H1 (cell line): Measurements from ENCODE around the gene EVX2. TPM values are rescaled to one million over a fixed set of nuclear protein-coding genes. Genes with fewer than 3 reads are reported as not detected.
A peak's percentile ranks its signal among the peaks of the same experiment; 100 is the strongest.

Experiments used
- CTCF ChIA-PET: fragments of 300-600 bp; sonication (Branson Sonifier 250); formaldehyde crosslinking; loops from one replicate; lab custom pipeline; 2021; ENCODE audit not compliant: partially characterized antibody; lab: Charles Lee
- POLR2A ChIA-PET: fragments of 300-600 bp; sonication (Branson Sonifier 250); formaldehyde crosslinking; loops from one replicate; lab custom pipeline; 2021; ENCODE audit warnings: inconsistent platforms; ENCODE audit not compliant: partially characterized antibody; lab: Charles Lee
- DNase-seq, 2 experiments: peaks; one replicate each; pipeline versions ENCODE4 v3.0.0 to v3.0.0-alpha.2; 2010 to 2022; ENCODE audit warnings: low spot score in 2 of 2, low read depth in 1 of 2, mixed read lengths in 1 of 2
- FAIRE-seq: peaks from 2 replicates; lab custom pipeline; 2011; peaks lifted over from hg19 to GRCh38; lab: Jason Lieb, UNC
- H2AFZ ChIP-seq: 2 replicates; pipeline ENCODE4 v1.8.1; 2012; ENCODE audit warnings: low read length, inconsistent platforms
- H2AK5ac ChIP-seq: 2 replicates; pipeline ENCODE4 v1.6.1; 2013; ENCODE audit warnings: low read depth, low read length
- H2BK120ac ChIP-seq: replicated peaks from 2 replicates; pipeline ENCODE3; 2013; ENCODE audit warnings: low read depth, low read length, inconsistent platforms
- H2BK12ac ChIP-seq: 2 replicates; pipeline ENCODE4 v1.6.1; 2013; ENCODE audit warnings: low read depth, low read length
- H2BK15ac ChIP-seq: 2 replicates; pipeline ENCODE4 v1.6.1; 2013; ENCODE audit warnings: low read length
- H2BK20ac ChIP-seq: 2 replicates; pipeline ENCODE4 v1.6.1; 2013; ENCODE audit warnings: low read length
- H2BK5ac ChIP-seq: 2 replicates; pipeline ENCODE4 v1.6.1; 2013; ENCODE audit warnings: low read depth, low read length
- H3K14ac ChIP-seq: 2 replicates; pipeline ENCODE4 v1.6.1; 2013; ENCODE audit warnings: inconsistent platforms; ENCODE audit not compliant: insufficient read length
- H3K18ac ChIP-seq: 2 replicates; pipeline ENCODE4 v1.6.1; 2013; ENCODE audit warnings: low read length; ENCODE audit errors: extremely low read depth
- H3K23ac ChIP-seq: 2 replicates; pipeline ENCODE4 v1.6.1; 2013; ENCODE audit warnings: inconsistent platforms; ENCODE audit not compliant: insufficient read length
- H3K23me2 ChIP-seq: 2 replicates; pipeline ENCODE4 v1.6.1; 2013; ENCODE audit warnings: low read depth, low read length
- H3K27ac ChIP-seq: 2 replicates; pipeline ENCODE4 v1.6.1; 2011; ENCODE audit warnings: low read depth, low read length, inconsistent platforms
- H3K27me3 ChIP-seq, 4 experiments: replicated peaks in 1 of 4; 1 replicate in 1 of 4; 2 replicates in 3 of 4; pipeline versions ENCODE4 v1.6.1 to v1.8.1; 2011 to 2013; ENCODE audit warnings: low read length in 3 of 4, mild to moderate bottlenecking in 3 of 4, inconsistent platforms in 2 of 4, mixed read lengths in 2 of 4, moderate library complexity in 1 of 4; ENCODE audit not compliant: control insufficient read depth in 3 of 4, insufficient read depth in 3 of 4; ENCODE audit errors: extremely low read depth in 1 of 4
- H3K36me3 ChIP-seq, 4 experiments: 2 replicates each; pipeline versions ENCODE4 v1.6.1 to v1.8.1; 2011 to 2013; ENCODE audit warnings: mild to moderate bottlenecking in 4 of 4, low read length in 3 of 4, moderate library complexity in 2 of 4, control low read depth in 1 of 4, inconsistent platforms in 1 of 4; ENCODE audit not compliant: insufficient read depth in 4 of 4, control insufficient read depth in 2 of 4
- H3K4ac ChIP-seq: replicated peaks from 2 replicates; pipeline ENCODE3; 2013; ENCODE audit warnings: low read length, low read depth, mixed read lengths, inconsistent platforms; ENCODE audit not compliant: insufficient read length
- H3K4me1 ChIP-seq, 4 experiments: replicated peaks in 1 of 4; 1 replicate in 1 of 4; 2 replicates in 3 of 4; pipeline versions ENCODE4 v1.6.1 to v1.8.1; 2011 to 2013; ENCODE audit warnings: low read length in 3 of 4, inconsistent platforms in 2 of 4, mixed read lengths in 1 of 4; ENCODE audit not compliant: insufficient read depth in 4 of 4, control insufficient read depth in 3 of 4
- H3K4me2 ChIP-seq, 2 experiments: 2 replicates each; pipeline versions ENCODE4 v1.6.1 to v1.8.1; 2011 to 2013; ENCODE audit warnings: low read depth in 2 of 2, low read length in 2 of 2, control low read depth in 1 of 2, inconsistent platforms in 1 of 2, mild to moderate bottlenecking in 1 of 2; ENCODE audit not compliant: insufficient read depth in 1 of 2
- H3K4me3 ChIP-seq, 4 experiments: fragments of 200-600, 300-600 bp in 1 of 4; sonication (generic), shearing (Covaris generic), sonication (Bioruptor Twin) in 1 of 4; 2 replicates each; pipeline versions ENCODE4 v1.5.1 to v1.8.1; 2011 to 2016; ENCODE audit warnings: low read length in 4 of 4, low read depth in 3 of 4, control low read depth in 2 of 4, inconsistent platforms in 2 of 4, mild to moderate bottlenecking in 2 of 4, mixed read lengths in 1 of 4, moderate library complexity in 1 of 4; ENCODE audit not compliant: insufficient read depth in 2 of 4; ENCODE audit errors: extremely low read depth in 1 of 4
- H3K56ac ChIP-seq: replicated peaks from 2 replicates; pipeline ENCODE3; 2013; ENCODE audit warnings: low read depth, mild to moderate bottlenecking, mixed read lengths, low read length, inconsistent platforms; ENCODE audit not compliant: insufficient read length
- H3K79me1 ChIP-seq: 2 replicates; pipeline ENCODE4 v1.6.1; 2013; ENCODE audit warnings: low read depth, low read length, control low read depth
- H3K79me2 ChIP-seq, 2 experiments: 2 replicates each; pipeline versions ENCODE4 v1.6.1 to v1.8.1; 2012 to 2013; ENCODE audit warnings: low read length in 2 of 2, mild to moderate bottlenecking in 2 of 2, inconsistent platforms in 1 of 2; ENCODE audit not compliant: insufficient read depth in 2 of 2, control insufficient read depth in 1 of 2
- H3K9ac ChIP-seq, 4 experiments: replicated peaks in 1 of 4; 1 replicate in 1 of 4; 2 replicates in 3 of 4; pipeline versions ENCODE4 v1.6.1 to v1.8.1; 2011 to 2013; ENCODE audit warnings: low read depth in 3 of 4, low read length in 3 of 4, control low read depth in 2 of 4, mild to moderate bottlenecking in 2 of 4, moderate library complexity in 2 of 4, inconsistent platforms in 1 of 4; ENCODE audit errors: extremely low read depth in 1 of 4
- H3K9me3 ChIP-seq, 2 experiments: 2 replicates each; pipeline versions ENCODE4 v1.6.1 to v1.8.1; 2012 to 2013; ENCODE audit warnings: mild to moderate bottlenecking in 2 of 2, moderate library complexity in 2 of 2, control low read depth in 1 of 2, inconsistent platforms in 1 of 2, low read depth in 1 of 2, low read length in 1 of 2, mixed read lengths in 1 of 2; ENCODE audit not compliant: insufficient read depth in 2 of 2
- H4K20me1 ChIP-seq, 2 experiments: replicated peaks in 1 of 2; 2 replicates each; pipeline versions ENCODE3 to v1.8.1; 2011 to 2013; ENCODE audit warnings: inconsistent platforms in 2 of 2, low read length in 2 of 2, mild to moderate bottlenecking in 1 of 2; ENCODE audit not compliant: insufficient read depth in 2 of 2, control insufficient read depth in 1 of 2
- H4K5ac ChIP-seq: 2 replicates; pipeline ENCODE4 v1.6.1; 2013; ENCODE audit warnings: low read length, low read depth, mixed read lengths, inconsistent platforms; ENCODE audit not compliant: insufficient read length
- H4K8ac ChIP-seq: 2 replicates; pipeline ENCODE4 v1.8.0; 2013; ENCODE audit warnings: mild to moderate bottlenecking, moderate library complexity, low read length, inconsistent platforms; ENCODE audit not compliant: insufficient read depth; ENCODE audit errors: extremely low read depth
- H4K91ac ChIP-seq: replicated peaks from 2 replicates; pipeline ENCODE3; 2013; ENCODE audit warnings: low read length, mixed read lengths, inconsistent platforms; ENCODE audit not compliant: insufficient read length
- CBX8 ChIP-seq: fragments of 300-800, 300-1000 bp; sonication (generic); IDR thresholded peaks from 2 replicates; pipeline ENCODE4 v1.7.1; 2016; ENCODE audit warnings: low read depth, low read length, borderline replicate concordance
- KDM1A ChIP-seq: fragments of 200-600, 300-600 bp; sonication (generic); IDR thresholded peaks from 2 replicates; pipeline ENCODE4 v1.7.1; 2016; ENCODE audit warnings: mild to moderate bottlenecking, low read length, borderline replicate concordance
- RNF2 ChIP-seq: fragments of 200-900, 300-1000 bp; sonication (generic); IDR thresholded peaks from 2 replicates; pipeline ENCODE4 v1.7.1; 2016; ENCODE audit warnings: borderline replicate concordance, low read depth, mild to moderate bottlenecking, antibody characterized with exemption, low read length; ENCODE audit not compliant: poor library complexity, severe bottlenecking; ENCODE audit errors: missing control alignments
- WGBS, 2 experiments: shearing (Covaris generic) in 1 of 2; methylation state at CpG; one replicate each; pipeline versions ENCODE4 v1.1.6 to v1.1.7; 2013 to 2015; ENCODE audit warnings: low lambda C conversion rate in 2 of 2, mixed read lengths in 2 of 2, inconsistent platforms in 1 of 2, low coverage in 1 of 2, missing lambda C conversion rate in 1 of 2; ENCODE audit not compliant: insufficient replicate concordance in 2 of 2, insufficient coverage in 1 of 2, insufficient read length in 1 of 2; ENCODE audit errors: extremely low coverage in 1 of 2, missing lambda C conversion rate in 1 of 2; 5-methylcytosine and 5-hydroxymethylcytosine counted together
- polyA plus RNA-seq, 7 experiments: library from polyadenylated mRNA; depleted of rRNA in 3 of 7; stranded (reverse) in 5 of 7; unstranded in 2 of 7; fragments of >200 nt in 5 of 7; fragments of 200-250 nt in 2 of 7; gene quantifications; 1 replicate in 5 of 7; 2 replicates in 1 of 7; 4 replicates in 1 of 7; pipeline versions ENCODE4 v1.2.1 to v1.2.3, GENCODE V29; 2011 to 2013; ENCODE audit warnings: missing spikeins in 2 of 7, mixed read lengths in 2 of 7
- total RNA-seq: library from RNA; stranded (reverse); fragmentation: NEBNext Ultra II Directional; extraction: Animal tissue kit (Norgen Biotek cat#: 25700); gene quantifications from 2 replicates; pipeline ENCODE4 v1.2.1, GENCODE V29; 2021

The EVX2 gene
- total and polyA plus RNA-seq, 2 of the 8 experiments (the other 6 are each of a cell fraction or from before 2014, with no cell fraction given) = not detected

- no peak overlapping the region for H3K23ac ChIP-seq
- no peak overlapping the region for H2BK20ac ChIP-seq
- CTCF ChIA-PET = interaction anchor here (1.0 to 6.5 kb wide), 8 partner anchors 9 to 728 kb away, joined by 3 to 130 read pairs (median 6); partner anchors contain the start of genes EVX2, HOXD11 and HOXD9
Measured at GRCh38 chr2:176095421-176095820, 11.7 kb upstream of the EVX2 start.

More at GRCh38 chr2:176095421-176095820, 11.7 kb upstream of the EVX2 start:
- Histone ChIP-seq H3K79me2 (no peaks in the 10 kb centered on the region), H4K91ac (no peak overlapping the region), H4K20me1 (peaks cover 23 to 32% of the 10 kb centered on the region in 2 experiments), H3K4me3 (no peak overlapping the region), H4K5ac (no peak overlapping the region), H2BK5ac (no peak overlapping the region), H3K9ac (no peak overlapping the region), H3K14ac (no peak overlapping the region), H3K23me2 (peaks cover 6% of the 10 kb centered on the region), H3K4me2 (no peak overlapping the region), H3K79me1 (no peaks in the 10 kb centered on the region), H3K18ac (no peak overlapping the region), H2BK120ac (no peak overlapping the region), H4K8ac (no peak overlapping the region), H3K36me3 (peaks cover 0 to 5% (median 0%) of the 10 kb centered on the region in 4 experiments; a peak in 1 of 8 replicates), H3K4ac (no peak overlapping the region), H3K27me3 (peaks cover 79 to 98% (median 91%) of the 10 kb centered on the region in 4 experiments), H2BK12ac (no peak overlapping the region), H2BK15ac (no peak overlapping the region; the same call in 1 of the 2 replicates), H2AK5ac (no peak overlapping the region), H3K56ac (no peak overlapping the region), H3K9me3 (no peaks in the 10 kb centered on the region; a peak in 1 of 4 replicates), H3K4me1 (peaks cover 0 to 30% (median 17%) of the 10 kb centered on the region in 4 experiments; a peak in 6 of 7 replicates), H2AFZ (no peak overlapping the region), H3K27ac (no peak overlapping the region)
- WGBS, 2 experiments = 29% methylated on average over 5 of the region's 5 CpGs; no CpG with 5 or more reads in 1 of the 2 experiments
- DNase-seq = peak in 1 of 2 experiments; percentile 13
- no peak for TF ChIP-seq KDM1A
- peak; percentile 86 for TF ChIP-seq RNF2
- TF ChIP-seq CBX8 = peak; percentile 66; the same call in 1 of the 2 replicates
- FAIRE-seq = no peak
- POLR2A ChIA-PET = interaction anchor here (2.0 kb wide), 1 partner anchor 10 kb away, joined by 8 read pairs; no protein-coding TSS in a partner anchor
